HepG2 (cell line): ENCODE results near the gene TMEM131. TPM values are rescaled to one million over a fixed set of nuclear protein-coding genes. Genes with fewer than 3 reads are reported as not detected.

ENCODE experiments used
- GATAD1 ChIP-seq: IDR thresholded peaks from 2 replicates; pipeline ENCODE4 v1.6.1; 2016; ENCODE audit warnings: missing genetic modification reagents, missing compliant biosample characterization
- HMG20A ChIP-seq: IDR thresholded peaks from 2 replicates; pipeline ENCODE4 v1.6.1; 2016; ENCODE audit warnings: borderline replicate concordance
- HNF1A ChIP-seq, 2 experiments: sonication (generic) in 1 of 2; formaldehyde crosslinking in 1 of 2; IDR thresholded peaks; 2 replicates each; pipeline versions ENCODE4 v1.4.0 to v1.6.1; 2016 to 2020; ENCODE audit warnings: borderline replicate concordance in 1 of 2, low read depth in 1 of 2, mild to moderate bottlenecking in 1 of 2, missing genetic modification reagents in 1 of 2
- HNRNPL ChIP-seq: fragments of 200-400 bp; formaldehyde crosslinking; IDR thresholded peaks from 2 replicates; pipeline ENCODE4 v1.6.1; 2017; ENCODE audit warnings: mild to moderate bottlenecking, low read depth, low read length
- ISX ChIP-seq: sonication (generic); formaldehyde crosslinking; conservative IDR thresholded peaks from 2 replicates; pipeline ENCODE4 v1.5.0; 2020; ENCODE audit warnings: missing genetic modification reagents
- KLF11 ChIP-seq: IDR thresholded peaks from 2 replicates; pipeline ENCODE4 v1.6.1; 2016; ENCODE audit warnings: missing compliant biosample characterization
- NFYB ChIP-seq: sonication (generic); formaldehyde crosslinking; IDR thresholded peaks from 2 replicates; pipeline ENCODE4 v1.4.0; 2020; ENCODE audit warnings: missing genetic modification reagents
- NR2F1 ChIP-seq, 2 experiments: fragments of 450-650 bp in 1 of 2; formaldehyde crosslinking in 1 of 2; IDR thresholded peaks; 2 replicates each; pipeline versions ENCODE4 v1.5.0 to v1.6.1; 2016 to 2020; ENCODE audit warnings: mild to moderate bottlenecking in 1 of 2, missing compliant biosample characterization in 1 of 2, missing genetic modification reagents in 1 of 2, moderate library complexity in 1 of 2
- RBAK ChIP-seq: sonication (generic); formaldehyde crosslinking; IDR thresholded peaks from 2 replicates; pipeline ENCODE4 v1.5.1; 2020; ENCODE audit warnings: mild to moderate bottlenecking, missing genetic modification reagents
- SPEN ChIP-seq: sonication (generic); formaldehyde crosslinking; IDR thresholded peaks from 2 replicates; pipeline ENCODE4 v1.5.1; 2020; ENCODE audit warnings: low read depth, mild to moderate bottlenecking, missing genetic modification reagents
- TCF7 ChIP-seq: sonication (generic); IDR thresholded peaks from 2 replicates; pipeline ENCODE4 v1.6.1; 2016; ENCODE audit warnings: antibody characterized with exemption, low read depth
- ZNF260 ChIP-seq: sonication (generic); formaldehyde crosslinking; IDR thresholded peaks from 2 replicates; pipeline ENCODE4 v1.4.0; 2020; ENCODE audit warnings: missing genetic modification reagents, low read depth, mild to moderate bottlenecking, borderline replicate concordance
- ZNF644 ChIP-seq: IDR thresholded peaks from 2 replicates; pipeline ENCODE4 v1.6.1; 2016; ENCODE audit warnings: low read depth
- ZNF782 ChIP-seq: sonication (generic); formaldehyde crosslinking; IDR thresholded peaks from 2 replicates; pipeline ENCODE4 v1.4.0; 2020; ENCODE audit warnings: missing genetic modification reagents, mild to moderate bottlenecking, borderline replicate concordance
- polyA plus RNA-seq, 8 experiments: library from polyadenylated mRNA; depleted of rRNA in 3 of 8; stranded (reverse) in 7 of 8; unstranded in 1 of 8; fragments of >200 nt; fragmentation: Illumina TruSeq in 4 of 8; extraction: Trizol in 4 of 8; gene quantifications; 2 replicates each; pipeline versions ENCODE4 v1.2.1 to v1.2.3, GENCODE V29; 2011 to 2016; ENCODE audit warnings: low read depth in 4 of 8, missing spikeins in 1 of 8, mixed read lengths in 1 of 8; ENCODE audit not compliant: insufficient read depth in 1 of 8
- total RNA-seq, 5 experiments: library from RNA; depleted of rRNA; stranded (reverse); fragments of >200 nt; fragmentation: Illumina TruSeq; extraction: Trizol; gene quantifications; 2 replicates each; pipeline ENCODE4 v1.2.3, GENCODE V29; 2016; ENCODE audit warnings: low read depth in 1 of 5
- TF ChIP-seq, protein P1 (sequence below): IDR thresholded peaks from 2 replicates; pipeline ENCODE4 v1.6.1; 2016; ENCODE audit warnings: missing compliant biosample characterization, missing genetic modification reagents, borderline replicate concordance
- TF ChIP-seq, protein P2 (sequence below): sonication (generic); formaldehyde crosslinking; IDR thresholded peaks from 2 replicates; pipeline ENCODE4 v1.4.0; 2020; ENCODE audit warnings: mild to moderate bottlenecking, missing genetic modification reagents, borderline replicate concordance
- TF ChIP-seq, protein P3 (sequence below): sonication (generic); formaldehyde crosslinking; IDR thresholded peaks from 2 replicates; pipeline ENCODE4 v1.5.1; 2020; ENCODE audit warnings: mild to moderate bottlenecking, missing genetic modification reagents, moderate library complexity

The TMEM131 gene
- total and polyA plus RNA-seq, 2 of the 13 experiments (the other 11 are each of a cell fraction or from before 2014, with no cell fraction given) = 17.9 to 19.5 TPM

DNA sequence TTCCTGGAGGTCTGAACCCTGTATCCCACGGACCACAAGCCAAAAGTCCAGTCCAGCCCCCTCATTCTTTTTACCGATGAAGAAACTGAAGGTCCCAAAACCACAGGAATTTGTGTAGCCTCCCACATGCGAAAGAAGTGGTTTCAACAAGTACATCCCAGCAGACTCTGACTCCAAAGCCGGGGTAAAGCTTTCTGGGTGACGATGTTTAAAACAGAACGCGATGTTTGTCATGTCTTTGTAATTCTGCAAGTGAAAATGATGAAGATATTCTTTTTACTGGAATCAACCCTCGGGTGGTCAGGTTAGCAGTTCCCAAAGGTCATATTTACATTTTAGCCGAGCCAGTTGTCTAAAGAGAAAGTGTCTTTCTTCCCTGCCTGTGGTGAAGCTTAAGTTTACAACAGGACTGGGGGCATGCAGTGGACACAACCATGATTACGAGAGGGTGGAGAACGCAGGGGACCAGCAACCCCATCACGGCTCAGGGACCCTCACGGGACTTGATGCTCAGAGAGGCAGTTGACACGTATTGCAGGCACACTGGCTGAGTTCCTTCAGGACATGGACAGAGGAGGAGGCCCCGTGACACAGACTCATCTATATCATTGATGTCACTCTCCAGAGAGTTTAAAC is 17.8 kb upstream of the TMEM131 start (continued):
- no peak for TF ChIP-seq HNRNPL
- no peak for TF ChIP-seq TCF7
- peak; percentile 21; the same call in 1 of the 2 replicates for TF ChIP-seq HMG20A
- TF ChIP-seq RBAK = no peak
- no peak for TF ChIP-seq KLF11 (CRISPR knock-in tag)
- no peak for TF ChIP-seq NFYB (CRISPR knock-in tag)
- TF ChIP-seq HNF1A (IDR thresholded peaks at IDR 0.05; ENCODE audit: low read depth) = no peak
- no peak for TF ChIP-seq HNF1A (CRISPR knock-in tag; IDR thresholded peaks at IDR 0.05; ENCODE audit: borderline replicate concordance)
- TF ChIP-seq, protein P1, sequence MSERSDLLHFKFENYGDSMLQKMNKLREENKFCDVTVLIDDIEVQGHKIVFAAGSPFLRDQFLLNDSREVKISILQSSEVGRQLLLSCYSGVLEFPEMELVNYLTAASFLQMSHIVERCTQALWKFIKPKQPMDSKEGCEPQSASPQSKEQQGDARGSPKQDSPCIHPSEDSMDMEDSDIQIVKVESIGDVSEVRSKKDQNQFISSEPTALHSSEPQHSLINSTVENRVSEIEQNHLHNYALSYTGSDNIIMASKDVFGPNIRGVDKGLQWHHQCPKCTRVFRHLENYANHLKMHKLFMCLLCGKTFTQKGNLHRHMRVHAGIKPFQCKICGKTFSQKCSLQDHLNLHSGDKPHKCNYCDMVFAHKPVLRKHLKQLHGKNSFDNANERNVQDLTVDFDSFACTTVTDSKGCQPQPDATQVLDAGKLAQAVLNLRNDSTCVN = no peak
- no peak for TF ChIP-seq GATAD1 (CRISPR knock-in tag)
- TF ChIP-seq ZNF260 (CRISPR knock-in tag) = no peak
- TF ChIP-seq ZNF782 (CRISPR knock-in tag) = no peak
- TF ChIP-seq, protein P2, sequence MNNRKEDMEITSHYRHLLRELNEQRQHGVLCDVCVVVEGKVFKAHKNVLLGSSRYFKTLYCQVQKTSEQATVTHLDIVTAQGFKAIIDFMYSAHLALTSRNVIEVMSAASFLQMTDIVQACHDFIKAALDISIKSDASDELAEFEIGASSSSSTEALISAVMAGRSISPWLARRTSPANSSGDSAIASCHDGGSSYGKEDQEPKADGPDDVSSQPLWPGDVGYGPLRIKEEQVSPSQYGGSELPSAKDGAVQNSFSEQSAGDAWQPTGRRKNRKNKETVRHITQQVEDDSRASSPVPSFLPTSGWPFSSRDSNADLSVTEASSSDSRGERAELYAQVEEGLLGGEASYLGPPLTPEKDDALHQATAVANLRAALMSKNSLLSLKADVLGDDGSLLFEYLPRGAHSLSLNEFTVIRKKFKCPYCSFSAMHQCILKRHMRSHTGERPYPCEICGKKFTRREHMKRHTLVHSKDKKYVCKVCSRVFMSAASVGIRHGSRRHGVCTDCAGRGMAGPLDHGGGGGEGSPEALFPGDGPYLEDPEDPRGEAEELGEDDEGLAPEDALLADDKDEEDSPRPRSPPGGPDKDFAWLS (CRISPR knock-in tag) = no peak
- TF ChIP-seq NR2F1 (CRISPR knock-in tag; IDR thresholded peaks at IDR 0.05) = peak in 1 of 2 experiments; percentile 48; a peak in 1 of 4 replicates
- no peak for TF ChIP-seq SPEN (CRISPR knock-in tag)
- no peak for TF ChIP-seq ISX (CRISPR knock-in tag)
- peak; percentile 14; the same call in 1 of the 2 replicates for TF ChIP-seq ZNF644 (CRISPR knock-in tag)
- TF ChIP-seq, protein P3, sequence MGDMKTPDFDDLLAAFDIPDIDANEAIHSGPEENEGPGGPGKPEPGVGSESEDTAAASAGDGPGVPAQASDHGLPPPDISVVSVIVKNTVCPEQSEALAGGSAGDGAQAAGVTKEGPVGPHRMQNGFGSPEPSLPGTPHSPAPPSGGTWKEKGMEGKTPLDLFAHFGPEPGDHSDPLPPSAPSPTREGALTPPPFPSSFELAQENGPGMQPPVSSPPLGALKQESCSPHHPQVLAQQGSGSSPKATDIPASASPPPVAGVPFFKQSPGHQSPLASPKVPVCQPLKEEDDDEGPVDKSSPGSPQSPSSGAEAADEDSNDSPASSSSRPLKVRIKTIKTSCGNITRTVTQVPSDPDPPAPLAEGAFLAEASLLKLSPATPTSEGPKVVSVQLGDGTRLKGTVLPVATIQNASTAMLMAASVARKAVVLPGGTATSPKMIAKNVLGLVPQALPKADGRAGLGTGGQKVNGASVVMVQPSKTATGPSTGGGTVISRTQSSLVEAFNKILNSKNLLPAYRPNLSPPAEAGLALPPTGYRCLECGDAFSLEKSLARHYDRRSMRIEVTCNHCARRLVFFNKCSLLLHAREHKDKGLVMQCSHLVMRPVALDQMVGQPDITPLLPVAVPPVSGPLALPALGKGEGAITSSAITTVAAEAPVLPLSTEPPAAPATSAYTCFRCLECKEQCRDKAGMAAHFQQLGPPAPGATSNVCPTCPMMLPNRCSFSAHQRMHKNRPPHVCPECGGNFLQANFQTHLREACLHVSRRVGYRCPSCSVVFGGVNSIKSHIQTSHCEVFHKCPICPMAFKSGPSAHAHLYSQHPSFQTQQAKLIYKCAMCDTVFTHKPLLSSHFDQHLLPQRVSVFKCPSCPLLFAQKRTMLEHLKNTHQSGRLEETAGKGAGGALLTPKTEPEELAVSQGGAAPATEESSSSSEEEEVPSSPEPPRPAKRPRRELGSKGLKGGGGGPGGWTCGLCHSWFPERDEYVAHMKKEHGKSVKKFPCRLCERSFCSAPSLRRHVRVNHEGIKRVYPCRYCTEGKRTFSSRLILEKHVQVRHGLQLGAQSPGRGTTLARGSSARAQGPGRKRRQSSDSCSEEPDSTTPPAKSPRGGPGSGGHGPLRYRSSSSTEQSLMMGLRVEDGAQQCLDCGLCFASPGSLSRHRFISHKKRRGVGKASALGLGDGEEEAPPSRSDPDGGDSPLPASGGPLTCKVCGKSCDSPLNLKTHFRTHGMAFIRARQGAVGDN (CRISPR knock-in tag) = no peak
